HPDE6-E6E7 (cell line): ENCODE data around the gene LHPP.
"Not testable (repeated sequence)": the region's sequence is repeated elsewhere in the genome, so short reads cannot be mapped to it uniquely, and the experiment has no call there.

Experiments used
- DNase-seq: peaks from one replicate; pipeline ENCODE4 v3.0.0; 2011; ENCODE audit warnings: missing footprints; ENCODE audit errors: extremely low spot score

LHPP gene

GRCh38 chr10:124461642-124462347 is at the start of gene LHPP:
Gene LHPP (plus strand): TSS chr10:124461823. CDS start chr10:124461863, 40 bp downstream.
- peak; percentile 80 for DNase-seq

- DNase-seq = no peak
These were observed 47.5 kb upstream of the LHPP start for GRCh38 chr10:124414076-124414475.

GRCh38 chr10:124415210-124415609 is 46.4 kb upstream of the LHPP start:
- no peak for DNase-seq

GRCh38 chr10:124416733-124417132 is 44.9 kb upstream of the LHPP start:
- DNase-seq = no peak

GRCh38 chr10:124417895-124418725 is 43.5 kb upstream of the LHPP start:
- peak; percentile 47 for DNase-seq

- DNase-seq = peak; percentile 96
These were observed 42.7 kb upstream of the LHPP start, which contains the start of gene OAT for GRCh38 chr10:124418726-124419501. Gene OAT (minus strand): TSS chr10:124418923. CDS start chr10:124412171, 6,752 bp downstream.

GRCh38 chr10:124419635-124420034 is 42.0 kb upstream of the LHPP start:
- no peak for DNase-seq

- DNase-seq = no peak
These were observed 41.4 kb upstream of the LHPP start for GRCh38 chr10:124420254-124420653.

GRCh38 chr10:124422742-124423141 is 38.9 kb upstream of the LHPP start:
- no peak for DNase-seq

- no peak for DNase-seq
These were observed 37.8 kb upstream of the LHPP start for GRCh38 chr10:124423813-124424212.

GRCh38 chr10:124425227-124425962 is 36.2 kb upstream of the LHPP start:
- no peak for DNase-seq

- DNase-seq = no peak
These were observed 33.3 kb upstream of the LHPP start for GRCh38 chr10:124428207-124428777.

GRCh38 chr10:124429576-124429975 is 32.0 kb upstream of the LHPP start:
- no peak for DNase-seq

- no peak for DNase-seq
These were observed 31.5 kb upstream of the LHPP start for GRCh38 chr10:124430077-124430476.

GRCh38 chr10:124433461-124433860 is 28.2 kb upstream of the LHPP start:
- DNase-seq = no peak

- DNase-seq = not testable (repeated sequence)
These were observed 25.9 kb upstream of the LHPP start for GRCh38 chr10:124435683-124436082.

GRCh38 chr10:124436191-124436638 is 25.4 kb upstream of the LHPP start:
- DNase-seq = no peak

- DNase-seq = not testable (repeated sequence)
These were observed 19.9 kb upstream of the LHPP start for GRCh38 chr10:124441694-124442093.

- DNase-seq = no peak
These were observed 14.5 kb upstream of the LHPP start for GRCh38 chr10:124446830-124447750.
